Stomach smooth muscle (tissue), 2 donors: ENCODE data around the gene LIF.
A peak's percentile ranks its signal among the peaks of the same experiment; 100 is the strongest.

Source experiments
- H3K27ac ChIP-seq: one replicate; pipeline ENCODE4 v1.7.0; 2013; ENCODE audit warnings: mild to moderate bottlenecking, low read length, inconsistent platforms
- H3K27me3 ChIP-seq, 2 donors: one replicate each; pipeline ENCODE4 v1.7.0; 2013; ENCODE audit warnings: low read length in 2 of 2; ENCODE audit not compliant: insufficient read depth in 2 of 2, control insufficient read depth in 1 of 2
- H3K36me3 ChIP-seq, 2 donors: one replicate each; pipeline ENCODE4 v1.7.0; 2013; ENCODE audit warnings: low read length in 2 of 2; ENCODE audit not compliant: control insufficient read depth in 2 of 2, insufficient read depth in 2 of 2
- H3K4me1 ChIP-seq: one replicate; pipeline ENCODE4 v1.7.0; 2013; ENCODE audit warnings: low read length; ENCODE audit not compliant: control insufficient read depth, insufficient read depth
- H3K4me3 ChIP-seq, 2 donors: one replicate each; pipeline ENCODE4 v1.7.0; 2013; ENCODE audit warnings: low read length in 2 of 2
- H3K9ac ChIP-seq, 2 donors: one replicate each; pipeline ENCODE4 v1.7.0; 2013; ENCODE audit warnings: low read length in 2 of 2, mild to moderate bottlenecking in 1 of 2
- H3K9me3 ChIP-seq, 2 donors: one replicate each; pipeline ENCODE4 v1.7.0; 2013; ENCODE audit warnings: low read length in 2 of 2; ENCODE audit not compliant: control insufficient read depth in 2 of 2
- donor health status: healthy.
- donor health status: Pancreatic carcinoma.

Gene LIF

DNA sequence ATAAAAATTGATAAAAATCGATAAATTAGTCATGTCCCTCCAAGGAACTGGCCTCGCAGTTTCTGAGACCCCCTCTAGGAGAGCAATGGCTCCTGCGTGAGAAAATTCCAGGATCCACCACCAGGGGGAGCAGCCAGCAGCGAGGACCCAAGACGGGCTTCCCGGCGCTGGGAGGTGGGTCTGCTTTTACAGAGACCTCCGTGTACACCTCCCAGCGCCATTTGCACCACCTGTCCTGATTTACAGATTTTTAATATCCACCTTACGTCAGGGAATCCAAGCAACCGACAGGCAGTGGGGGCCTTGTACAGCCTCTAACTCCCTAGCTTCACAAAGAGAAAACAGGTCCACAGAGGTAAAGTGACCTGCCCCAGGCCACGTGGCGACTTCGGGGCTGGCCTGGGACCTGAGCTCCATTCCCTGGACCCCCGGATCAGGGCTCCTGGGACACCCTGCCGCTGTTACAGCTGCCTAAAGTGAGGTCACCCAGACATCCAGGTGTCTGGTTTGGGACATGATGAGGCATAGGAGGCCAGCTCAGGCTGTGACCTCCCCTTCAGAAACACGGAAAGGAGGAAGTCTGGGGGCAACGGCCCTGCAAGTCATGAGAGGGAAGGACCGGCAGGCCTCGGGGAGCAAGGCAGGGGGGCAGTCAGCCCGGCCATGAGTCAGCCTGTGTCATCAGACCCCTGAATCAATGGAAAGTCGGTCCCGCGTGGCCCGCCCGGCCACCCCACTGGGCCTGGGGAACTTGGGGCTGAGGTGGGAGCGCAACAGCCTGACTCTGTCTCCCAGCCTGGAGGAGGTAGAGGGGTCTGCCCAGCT is 16.6 kb upstream of the LIF start:
- H3K36me3 ChIP-seq: no peaks in the 10 kb centered on the region
- H3K27me3 ChIP-seq: peaks cover 3 to 4% of the 10 kb centered on the region in 2 donors
- H3K9me3 ChIP-seq: no peaks in the 10 kb centered on the region
- H3K4me1 ChIP-seq: peaks cover 5% of the 10 kb centered on the region
- no peak overlapping the region for H3K27ac ChIP-seq
- peak overlapping the region in 1 of 2 donors; percentile 42 for H3K9ac ChIP-seq
- peak overlapping the region; percentile 50 to 60 for H3K4me3 ChIP-seq

DNA sequence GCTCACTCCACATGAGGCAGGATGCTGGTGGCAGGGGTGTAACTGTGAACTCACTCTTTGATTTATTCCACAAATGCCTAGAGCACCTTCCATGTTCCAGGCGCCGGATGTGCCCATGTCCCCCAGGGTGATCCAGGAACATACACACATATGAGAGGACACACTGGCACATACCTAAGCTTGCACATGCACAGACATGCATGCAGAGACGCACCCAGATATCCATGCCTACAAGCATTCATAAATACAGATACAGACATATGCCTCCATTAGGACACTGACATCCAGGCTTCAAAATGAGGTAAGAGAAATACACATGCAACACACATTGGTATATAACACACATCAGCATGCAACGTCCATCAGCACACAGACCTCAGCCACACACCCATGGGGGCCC is 15.6 kb upstream of the LIF start:
- no peaks in the 10 kb centered on the region for H3K36me3 ChIP-seq
- H3K4me1 ChIP-seq: peaks cover 5% of the 10 kb centered on the region
- no peak overlapping the region for H3K4me3 ChIP-seq
- no peaks in the 10 kb centered on the region for H3K9me3 ChIP-seq
- H3K9ac ChIP-seq: no peak overlapping the region
- H3K27ac ChIP-seq: no peak overlapping the region
- H3K27me3 ChIP-seq: peaks cover 3 to 4% of the 10 kb centered on the region in 2 donors

DNA sequence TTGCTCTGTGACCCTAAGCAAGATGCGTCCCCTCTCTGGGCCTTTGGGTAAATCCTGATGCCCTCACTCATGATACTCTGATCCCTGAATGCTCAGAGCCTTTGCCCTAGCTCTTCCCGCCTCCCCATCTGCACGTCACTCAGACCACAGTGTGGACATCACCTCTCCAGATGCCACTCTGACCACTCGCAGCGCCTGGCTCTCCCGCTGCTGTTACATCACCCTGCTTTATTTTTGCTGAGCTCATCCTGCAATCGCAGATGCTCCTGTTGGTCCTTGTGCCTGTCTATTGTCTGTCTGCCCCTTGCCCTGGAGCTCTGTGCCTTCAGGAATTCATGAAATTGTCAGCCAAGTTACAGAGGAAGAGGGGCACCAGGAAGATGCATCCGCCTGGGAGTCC is 14.6 kb upstream of the LIF start:
- Histone ChIP-seq H3K36me3 (no peaks in the 10 kb centered on the region), H3K27ac (no peak overlapping the region), H3K9me3 (no peaks in the 10 kb centered on the region), H3K4me3 (no peak overlapping the region), H3K9ac (no peak overlapping the region), H3K4me1 (peaks cover 7% of the 10 kb centered on the region), H3K27me3 (peaks cover 3 to 4% of the 10 kb centered on the region in 2 donors)

DNA sequence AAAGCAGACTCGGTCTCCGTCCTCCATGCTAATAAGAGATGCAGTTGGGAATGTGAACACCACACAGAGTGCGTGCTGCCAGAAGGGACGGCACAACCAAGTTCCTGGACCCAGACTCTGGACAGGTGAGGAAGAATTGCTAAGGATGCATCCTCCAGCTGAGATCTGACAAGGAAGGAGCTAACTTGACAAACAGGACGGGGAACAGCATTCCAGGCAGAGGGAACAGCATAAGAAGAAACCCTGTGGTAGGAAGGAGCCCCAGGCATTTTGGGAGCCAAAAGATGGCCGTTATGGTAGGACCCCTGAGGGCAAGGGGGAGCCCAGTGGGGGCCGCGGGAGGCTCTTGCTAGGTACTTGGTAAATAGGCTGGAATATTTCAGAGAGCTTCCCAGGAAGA is 14.1 kb upstream of the LIF start:
- H3K9me3 ChIP-seq: no peaks in the 10 kb centered on the region
- H3K9ac ChIP-seq: no peak overlapping the region
- peaks cover 3 to 4% of the 10 kb centered on the region in 2 donors for H3K27me3 ChIP-seq
- H3K36me3 ChIP-seq: no peaks in the 10 kb centered on the region
- H3K27ac ChIP-seq: no peak overlapping the region
- H3K4me3 ChIP-seq: no peak overlapping the region
- H3K4me1 ChIP-seq: peaks cover 10% of the 10 kb centered on the region

DNA sequence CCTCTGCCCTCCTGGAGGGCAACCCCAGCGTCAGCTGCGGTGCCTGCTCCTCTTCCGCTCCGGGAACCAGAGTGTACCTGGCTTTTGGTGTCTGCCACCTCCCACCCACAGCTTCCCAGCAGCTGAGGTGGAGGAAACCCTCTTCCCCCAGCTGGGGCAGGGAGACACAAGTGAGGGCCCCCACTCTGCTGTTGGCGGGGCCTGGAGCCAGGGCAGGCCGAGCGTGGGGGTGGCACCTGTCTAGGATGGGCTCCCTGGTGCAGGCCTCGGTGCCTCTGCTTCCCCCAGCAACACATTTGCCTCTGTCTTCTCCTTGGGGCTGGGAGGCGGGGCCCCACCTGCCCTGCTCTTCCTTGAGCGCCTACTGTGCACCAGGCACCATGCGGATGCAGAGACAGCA is 13.7 kb upstream of the LIF start:
- H3K36me3 ChIP-seq: no peaks in the 10 kb centered on the region
- no peak overlapping the region for H3K27ac ChIP-seq
- H3K9ac ChIP-seq: no peak overlapping the region
- H3K27me3 ChIP-seq: peaks cover 3 to 4% of the 10 kb centered on the region in 2 donors
- no peak overlapping the region for H3K4me3 ChIP-seq
- no peaks in the 10 kb centered on the region for H3K9me3 ChIP-seq
- peaks cover 10% of the 10 kb centered on the region for H3K4me1 ChIP-seq

DNA sequence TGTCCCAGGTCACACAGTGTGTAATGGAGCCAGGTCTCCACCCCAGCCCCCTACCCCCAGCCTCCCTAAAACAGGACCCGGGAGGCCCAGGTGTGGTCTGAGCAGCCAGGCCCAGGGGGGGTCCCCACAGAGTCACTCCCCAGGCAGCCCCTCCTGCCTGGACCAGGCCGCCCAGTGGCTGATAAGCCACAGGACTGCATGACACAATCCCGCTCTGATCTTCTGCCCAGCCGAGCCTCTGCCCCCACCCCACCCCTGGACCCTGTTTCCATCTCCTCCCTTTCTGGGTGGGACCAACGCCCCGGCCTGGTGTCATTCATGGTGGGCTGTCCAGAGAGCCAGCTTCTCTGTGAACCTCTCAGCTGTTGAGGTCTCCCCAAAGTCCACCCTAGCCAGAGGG is 7.8 kb upstream of the LIF start:
- H3K36me3 ChIP-seq: no peaks in the 10 kb centered on the region
- peaks cover 14% of the 10 kb centered on the region for H3K4me1 ChIP-seq
- H3K9me3 ChIP-seq: no peaks in the 10 kb centered on the region
- H3K9ac ChIP-seq: no peak overlapping the region
- no peak overlapping the region for H3K4me3 ChIP-seq
- H3K27ac ChIP-seq: no peak overlapping the region
- no peaks in the 10 kb centered on the region for H3K27me3 ChIP-seq

DNA sequence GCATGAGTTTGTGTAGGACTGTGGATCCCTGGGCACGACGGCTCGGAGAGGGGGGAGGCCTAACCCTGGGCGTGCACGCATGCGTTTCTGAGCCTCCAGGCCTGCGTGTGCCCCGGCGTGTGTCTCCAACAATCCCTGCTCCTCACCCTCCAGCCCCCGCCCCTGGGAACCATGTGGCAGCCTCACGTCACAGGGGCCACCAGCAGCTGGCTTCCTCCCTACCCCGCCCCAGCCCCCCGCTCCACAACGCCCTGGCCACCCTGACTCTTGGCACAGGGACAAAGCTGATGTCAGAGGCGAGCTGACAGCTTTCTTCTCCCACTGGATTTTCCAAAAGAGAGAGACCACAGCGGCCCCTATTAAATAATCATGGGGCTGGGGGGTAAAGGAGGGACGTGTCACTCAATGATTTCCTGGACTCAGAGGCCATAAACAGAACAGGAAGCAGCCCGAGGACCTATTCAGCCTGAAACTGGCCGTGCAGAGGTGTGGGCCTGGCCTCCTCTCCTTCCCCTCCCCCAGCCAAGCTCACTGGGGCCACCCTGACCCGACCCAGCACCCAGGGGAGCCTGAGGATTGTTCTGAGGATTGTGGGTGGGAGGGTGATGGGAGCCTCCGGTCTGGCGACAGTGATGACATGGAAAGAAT is 6.8 kb upstream of the LIF start:
- peaks cover 14% of the 10 kb centered on the region for H3K4me1 ChIP-seq
- H3K36me3 ChIP-seq: no peaks in the 10 kb centered on the region
- H3K9me3 ChIP-seq: no peaks in the 10 kb centered on the region
- peak overlapping the region in 1 of 2 donors; percentile 13 for H3K9ac ChIP-seq
- H3K27me3 ChIP-seq: peaks cover 0 to 1% of the 10 kb centered on the region in 2 donors
- peak overlapping the region in 1 of 2 donors; percentile 29 for H3K4me3 ChIP-seq
- no peak overlapping the region for H3K27ac ChIP-seq

DNA sequence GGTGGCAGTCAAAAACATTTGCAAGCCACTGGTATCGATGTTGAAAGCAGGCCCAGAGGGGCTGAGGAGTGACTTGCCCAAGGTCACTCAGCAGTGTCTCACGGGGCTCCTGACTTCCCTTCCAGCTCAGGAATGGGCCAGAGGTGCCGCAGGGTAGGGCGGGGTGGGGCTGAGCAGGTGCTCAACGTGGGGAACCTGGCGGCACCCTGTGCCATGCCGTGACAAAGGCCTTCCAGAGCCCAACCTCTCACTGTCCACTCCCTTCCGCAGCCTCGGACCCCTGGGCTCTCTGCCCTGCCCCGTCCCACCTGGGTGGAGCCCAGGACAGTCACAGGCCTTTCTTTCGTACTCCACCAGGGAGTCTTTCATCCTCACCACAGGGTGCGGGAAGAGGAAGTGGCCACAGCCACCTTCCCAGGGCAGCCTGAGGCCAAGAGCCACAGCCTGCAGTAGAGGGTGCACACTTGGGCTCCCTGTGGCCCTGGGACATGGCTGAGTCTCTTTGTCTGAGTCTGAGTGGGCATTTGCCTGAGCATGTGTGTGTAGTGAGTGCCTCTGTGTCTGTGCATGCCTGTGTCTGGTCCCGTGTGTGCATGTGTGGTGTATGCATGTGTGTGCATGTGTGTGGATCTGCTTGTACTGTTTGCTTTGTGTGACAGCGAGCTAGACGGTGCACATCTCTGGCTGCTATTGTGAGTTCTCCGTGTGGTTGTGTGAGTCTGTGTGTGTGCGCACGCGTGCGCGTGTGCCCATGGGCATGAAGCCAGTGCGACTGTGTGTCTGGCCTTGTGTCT is 6.0 kb upstream of the LIF start:
- H3K4me1 ChIP-seq: peaks cover 14% of the 10 kb centered on the region
- no peaks in the 10 kb centered on the region for H3K36me3 ChIP-seq
- H3K27ac ChIP-seq: no peak overlapping the region
- peaks cover 0 to 3% of the 10 kb centered on the region in 2 donors for H3K27me3 ChIP-seq
- H3K9me3 ChIP-seq: no peaks in the 10 kb centered on the region
- H3K9ac ChIP-seq: no peak overlapping the region
- peak overlapping the region in 1 of 2 donors; percentile 29 for H3K4me3 ChIP-seq

DNA sequence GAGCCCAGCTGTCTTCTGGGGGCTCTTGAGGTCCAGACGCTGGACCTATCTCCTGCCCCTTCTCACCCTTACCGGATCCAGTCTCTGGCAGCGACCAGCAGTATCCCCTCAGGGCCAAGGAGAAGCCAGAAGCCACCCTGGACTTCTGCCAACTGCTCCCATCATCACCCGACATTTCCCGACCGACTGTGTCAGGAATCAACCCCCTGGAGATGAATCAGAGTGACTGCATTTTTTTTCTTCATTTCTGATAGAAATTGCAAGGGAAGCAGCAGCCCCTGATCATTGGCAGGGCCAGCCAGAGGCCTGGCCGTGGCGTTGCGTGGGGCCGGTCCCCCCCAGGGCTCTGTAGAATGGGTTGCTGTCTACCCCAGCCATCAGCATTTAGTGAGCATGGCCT is 5.2 kb upstream of the LIF start:
- H3K27ac ChIP-seq: no peak overlapping the region
- H3K9ac ChIP-seq: no peak overlapping the region
- H3K36me3 ChIP-seq: no peaks in the 10 kb centered on the region
- no peaks in the 10 kb centered on the region for H3K9me3 ChIP-seq
- peaks cover 4 to 7% of the 10 kb centered on the region in 2 donors for H3K27me3 ChIP-seq
- H3K4me1 ChIP-seq: peaks cover 16% of the 10 kb centered on the region
- H3K4me3 ChIP-seq: no peak overlapping the region

DNA sequence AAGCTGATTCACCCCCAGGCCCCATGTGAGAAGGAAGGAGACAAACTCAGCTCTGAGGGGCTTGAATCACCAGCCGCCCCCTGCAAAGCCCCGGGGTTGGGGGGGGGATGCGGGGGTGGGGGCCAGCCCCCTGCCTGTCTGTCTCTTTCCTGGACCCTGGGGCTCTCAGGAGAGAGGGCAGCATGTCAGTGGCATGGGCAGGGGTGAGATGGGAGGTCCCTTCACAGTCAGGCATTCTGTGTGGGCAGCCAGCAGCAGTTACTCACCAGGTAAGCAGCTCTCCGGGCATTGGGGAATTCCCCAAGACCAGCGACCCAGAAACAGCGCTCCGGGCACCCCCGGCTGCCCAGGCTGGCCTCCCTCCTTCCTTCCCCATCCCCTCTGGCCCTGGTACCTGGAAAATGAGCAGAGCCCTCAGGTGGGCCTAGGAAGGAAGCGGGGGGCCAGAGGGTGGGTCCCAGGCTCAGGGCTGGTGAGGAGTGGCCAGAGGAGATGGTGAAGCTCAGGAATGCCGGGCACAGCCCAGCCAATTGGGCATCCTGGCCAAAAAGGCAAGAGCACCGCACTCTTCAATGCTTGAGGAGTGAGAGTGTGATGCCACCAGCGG is 4.2 kb upstream of the LIF start:
- no peak overlapping the region for H3K9ac ChIP-seq
- H3K4me3 ChIP-seq: no peak overlapping the region
- peaks cover 7 to 14% of the 10 kb centered on the region in 2 donors for H3K27me3 ChIP-seq
- no peaks in the 10 kb centered on the region for H3K36me3 ChIP-seq
- no peaks in the 10 kb centered on the region for H3K9me3 ChIP-seq
- H3K27ac ChIP-seq: no peak overlapping the region
- H3K4me1 ChIP-seq: peaks cover 15% of the 10 kb centered on the region
